HepG2 (cell line): ENCODE data around the gene MEAF6. TPM values are rescaled to one million over a fixed set of nuclear protein-coding genes. Genes with fewer than 3 reads are reported as not detected.

ENCODE experiments used
- ATAC-seq: fragments of 200-7000 bp; cut with Tn5 transposase; 3 replicates; pipeline ENCODE4 v1.9.1; 2020; ENCODE audit warnings: mild to moderate bottlenecking, moderate library complexity
- BruUV-seq: library from RNA; stranded (reverse); fragments of 400-500 nt; replicated peaks from 2 replicates; lab custom pipeline; 2021; lab: Mats Ljungman, UMichigan
- CTCF ChIA-PET: fragments of 300-600 bp; formaldehyde crosslinking; extraction: SDS; loops from one replicate; lab custom pipeline; 2021; ENCODE audit warnings: low total read pairs, inconsistent platforms, low intra/inter-chr PET ratio; lab: Yijun Ruan, JAX
- POLR2A ChIA-PET: fragments of 350-600 bp; sonication (Branson Sonifier 250); formaldehyde crosslinking; loops from one replicate; lab custom pipeline; 2020; ENCODE audit warnings: antibody characterized with exemption, inconsistent platforms; lab: Yijun Ruan, JAX
- DNase-seq: peaks from one replicate; pipeline ENCODE4 v3.0.0-alpha.2; 2015; ENCODE audit warnings: low spot score
- FAIRE-seq: peaks from 3 replicates; lab custom pipeline; 2011; peaks lifted over from hg19 to GRCh38; lab: Jason Lieb, UNC
- H2AFZ ChIP-seq: one replicate; pipeline ENCODE4 v1.6.1; 2011; ENCODE audit warnings: low read length, inconsistent platforms
- H3K27ac ChIP-seq: fragments of 300-600 bp; 3 replicates; pipeline ENCODE4 v1.8.0; 2011; ENCODE audit warnings: mixed run types, mild to moderate bottlenecking, mixed read lengths, low read length, inconsistent platforms; ENCODE audit not compliant: insufficient read depth; ENCODE audit errors: extremely low read length
- H3K27me3 ChIP-seq, 2 experiments: fragments of 200-600 bp in 1 of 2; 2 replicates in 1 of 2; 3 replicates in 1 of 2; pipeline versions ENCODE4 v1.6.0 to v1.8.0; 2011; ENCODE audit warnings: low read length in 2 of 2, mild to moderate bottlenecking in 2 of 2, moderate library complexity in 2 of 2, inconsistent platforms in 1 of 2; ENCODE audit not compliant: insufficient read depth in 2 of 2, control insufficient read depth in 1 of 2
- H3K36me3 ChIP-seq, 2 experiments: fragments of 200-600 bp in 1 of 2; replicated peaks in 1 of 2; 2 replicates in 1 of 2; 3 replicates in 1 of 2; pipeline versions ENCODE4 v1.5.1 to v1.8.0; 2011; ENCODE audit warnings: low read length in 2 of 2, inconsistent platforms in 1 of 2; ENCODE audit not compliant: insufficient read depth in 2 of 2, control insufficient read depth in 1 of 2
- H3K4me1 ChIP-seq: 2 replicates; pipeline ENCODE4 v1.5.1; 2012; ENCODE audit warnings: low read length, inconsistent platforms; ENCODE audit not compliant: insufficient read depth
- H3K4me2 ChIP-seq: 2 replicates; pipeline ENCODE4 v1.6.0; 2011; ENCODE audit warnings: low read depth, low read length, inconsistent platforms
- H3K4me3 ChIP-seq, 3 experiments: fragments of 200-600 bp in 1 of 3; sonication (generic), shearing (Covaris generic) in 1 of 3; replicated peaks in 1 of 3; 2 replicates each; pipeline ENCODE4 v1.5.1; 2011 to 2016; ENCODE audit warnings: low read length in 3 of 3, inconsistent platforms in 2 of 3, low read depth in 2 of 3, mild to moderate bottlenecking in 2 of 3, control low read depth in 1 of 3, mixed read lengths in 1 of 3; ENCODE audit not compliant: insufficient read depth in 1 of 3
- H3K79me2 ChIP-seq: one replicate; pipeline ENCODE4 v1.6.1; 2011; ENCODE audit warnings: low read length, inconsistent platforms; ENCODE audit not compliant: insufficient read depth
- H3K9ac ChIP-seq: 2 replicates; pipeline ENCODE4 v1.6.0; 2011; ENCODE audit warnings: mild to moderate bottlenecking, low read depth, low read length, inconsistent platforms; ENCODE audit not compliant: insufficient read depth
- H3K9me3 ChIP-seq: 2 replicates; pipeline ENCODE4 v1.5.1; 2012; ENCODE audit warnings: mild to moderate bottlenecking, low read length
- H4K20me1 ChIP-seq: 2 replicates; pipeline ENCODE4 v1.6.0; 2011; ENCODE audit warnings: inconsistent platforms, mild to moderate bottlenecking, low read length, moderate library complexity; ENCODE audit not compliant: insufficient read depth
- ASH2L ChIP-seq: fragments of 300-600, 200-600 bp; sonication (generic); IDR thresholded peaks from 2 replicates; pipeline ENCODE4 v1.7.0; 2017; ENCODE audit warnings: low read depth, mild to moderate bottlenecking, moderate library complexity, mixed read lengths, low read length; ENCODE audit not compliant: insufficient read length
- ATF2 ChIP-seq: sonication (generic); formaldehyde crosslinking; IDR thresholded peaks from 2 replicates; pipeline ENCODE4 v1.4.0; 2020; ENCODE audit warnings: missing genetic modification reagents
- BRF2 ChIP-seq: sonication (generic); formaldehyde crosslinking; IDR thresholded peaks from 2 replicates; pipeline ENCODE4 v1.8.1; 2022; ENCODE audit warnings: mild to moderate bottlenecking, missing genetic modification reagents
- HDAC2 ChIP-seq: sonication (generic); formaldehyde crosslinking; IDR thresholded peaks from 2 replicates; pipeline ENCODE4 v1.4.0; 2020; ENCODE audit warnings: missing genetic modification reagents
- HOXA9 ChIP-seq: sonication (generic); formaldehyde crosslinking; IDR thresholded peaks from 2 replicates; pipeline ENCODE4 v1.8.1; 2022; ENCODE audit warnings: missing genetic modification reagents, mild to moderate bottlenecking, moderate library complexity, borderline replicate concordance
- MBD4 ChIP-seq: IDR thresholded peaks from 2 replicates; pipeline ENCODE4 v1.6.1; 2012; ENCODE audit warnings: low read length, inconsistent platforms, borderline replicate concordance
- MBNL3 ChIP-seq: fragments of 250-450 bp; sonication (Bioruptor Pico); conservative IDR thresholded peaks from 2 replicates; pipeline ENCODE4 v1.8.0; 2022; ENCODE audit warnings: mild to moderate bottlenecking, inconsistent platforms
- SRSF1 ChIP-seq: fragments of 200-400 bp; formaldehyde crosslinking; optimal IDR thresholded peaks from 2 replicates; pipeline ENCODE3; 2017; ENCODE audit warnings: mild to moderate bottlenecking, low read depth, low read length, moderate library complexity
- STAT6 ChIP-seq: sonication (generic); formaldehyde crosslinking; IDR thresholded peaks from 2 replicates; pipeline ENCODE4 v1.4.0; 2020; ENCODE audit warnings: missing genetic modification reagents, mild to moderate bottlenecking, borderline replicate concordance
- ZC3H4 ChIP-seq: sonication (generic); formaldehyde crosslinking; IDR thresholded peaks from 2 replicates; pipeline ENCODE4 v1.4.0; 2020; ENCODE audit warnings: missing genetic modification reagents, borderline replicate concordance
- ZNF20 ChIP-seq: sonication (generic); formaldehyde crosslinking; IDR thresholded peaks from 2 replicates; pipeline ENCODE4 v1.4.0; 2020; ENCODE audit warnings: mild to moderate bottlenecking, moderate library complexity, missing genetic modification reagents
- ZNF547 ChIP-seq: sonication (generic); formaldehyde crosslinking; IDR thresholded peaks from 2 replicates; pipeline ENCODE4 v1.5.1; 2020; ENCODE audit warnings: mild to moderate bottlenecking, missing genetic modification reagents
- ZNF740 ChIP-seq: sonication (generic); formaldehyde crosslinking; IDR thresholded peaks from 2 replicates; pipeline ENCODE4 v1.4.0; 2020; ENCODE audit warnings: missing genetic modification reagents
- WGBS: methylation state at CpG from one replicate; pipeline ENCODE4 v1.1.6; 2017; ENCODE audit warnings: low lambda C conversion rate; 5-methylcytosine and 5-hydroxymethylcytosine counted together
- in situ Hi-C: cut with HindIII; loops from 2 replicates; pipeline ENCODE4 v1.10.0; 2017; ENCODE audit warnings: low pct_unique_long_range_greater_than_20kb; ENCODE audit not compliant: extremely low pct_ligation_motif_present
- intact Hi-C: fragments of 100-400 bp; cut with micrococcal nuclease; formaldehyde crosslinking; loops from one replicate; pipeline ENCODE4 v1.10.0; 2022; ENCODE audit not compliant: unreplicated experiment
- polyA plus RNA-seq, 8 experiments: library from polyadenylated mRNA; depleted of rRNA in 3 of 8; stranded (reverse) in 7 of 8; unstranded in 1 of 8; fragments of >200 nt; fragmentation: Illumina TruSeq in 4 of 8; extraction: Trizol in 4 of 8; gene quantifications; 2 replicates each; pipeline versions ENCODE4 v1.2.1 to v1.2.3, GENCODE V29; 2011 to 2016; ENCODE audit warnings: low read depth in 4 of 8, missing spikeins in 1 of 8, mixed read lengths in 1 of 8; ENCODE audit not compliant: insufficient read depth in 1 of 8
- total RNA-seq, 5 experiments: library from RNA; depleted of rRNA; stranded (reverse); fragments of >200 nt; fragmentation: Illumina TruSeq; extraction: Trizol; gene quantifications; 2 replicates each; pipeline ENCODE4 v1.2.3, GENCODE V29; 2016; ENCODE audit warnings: low read depth in 1 of 5
- TF ChIP-seq, protein P1 (sequence below): sonication (generic); formaldehyde crosslinking; IDR thresholded peaks from 2 replicates; pipeline ENCODE4 v1.4.0; 2020; ENCODE audit warnings: missing genetic modification reagents

The MEAF6 gene
- total and polyA plus RNA-seq, 2 of the 13 experiments (the other 11 are each of a cell fraction or from before 2014, with no cell fraction given), result 29.5 to 45.6 TPM

GRCh38 chr1:37514350-37515184 is at the start of gene MEAF6 (continued):
- no peak for TF ChIP-seq ATF2 (CRISPR knock-in tag)
- TF ChIP-seq, protein P1, sequence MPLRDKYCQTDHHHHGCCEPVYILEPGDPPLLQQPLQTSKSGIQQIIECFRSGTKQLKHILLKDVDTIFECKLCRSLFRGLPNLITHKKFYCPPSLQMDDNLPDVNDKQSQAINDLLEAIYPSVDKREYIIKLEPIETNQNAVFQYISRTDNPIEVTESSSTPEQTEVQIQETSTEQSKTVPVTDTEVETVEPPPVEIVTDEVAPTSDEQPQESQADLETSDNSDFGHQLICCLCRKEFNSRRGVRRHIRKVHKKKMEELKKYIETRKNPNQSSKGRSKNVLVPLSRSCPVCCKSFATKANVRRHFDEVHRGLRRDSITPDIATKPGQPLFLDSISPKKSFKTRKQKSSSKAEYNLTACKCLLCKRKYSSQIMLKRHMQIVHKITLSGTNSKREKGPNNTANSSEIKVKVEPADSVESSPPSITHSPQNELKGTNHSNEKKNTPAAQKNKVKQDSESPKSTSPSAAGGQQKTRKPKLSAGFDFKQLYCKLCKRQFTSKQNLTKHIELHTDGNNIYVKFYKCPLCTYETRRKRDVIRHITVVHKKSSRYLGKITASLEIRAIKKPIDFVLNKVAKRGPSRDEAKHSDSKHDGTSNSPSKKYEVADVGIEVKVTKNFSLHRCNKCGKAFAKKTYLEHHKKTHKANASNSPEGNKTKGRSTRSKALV (CRISPR knock-in tag), result peak; percentile 75; the same call in 1 of the 2 replicates
- no peak for TF ChIP-seq MBD4
- peak; percentile 89 for TF ChIP-seq ASH2L
- peak; percentile 53; the same call in 1 of the 2 replicates for TF ChIP-seq HDAC2
- TF ChIP-seq HOXA9 (CRISPR knock-in tag), result no peak

- Histone ChIP-seq H3K27me3 (no peaks in the 10 kb centered on the region), H3K79me2 (no peaks in the 10 kb centered on the region), H2AFZ (no peak overlapping the region), H3K4me2 (no peak overlapping the region), H3K9ac (no peak overlapping the region), H3K27ac (no peak overlapping the region), H3K4me1 (peaks cover 46% of the 10 kb centered on the region), H3K36me3 (peaks cover 9 to 29% of the 10 kb centered on the region in 2 experiments; a peak in 4 of 5 replicates), H3K9me3 (no peaks in the 10 kb centered on the region), H4K20me1 (no peaks in the 10 kb centered on the region), H3K4me3 (no peak overlapping the region)
- ChIA-PET POLR2A (interaction anchor here (1.4 kb wide), 1 partner anchor 48 kb away, joined by 3 read pairs; no protein-coding TSS in a partner anchor), CTCF (no interaction called here)
- TF ChIP-seq ZNF740 (no peak), SRSF1 (no peak), ZNF547 (no peak), ZNF20 (CRISPR knock-in tag) (no peak), ZC3H4 (CRISPR knock-in tag) (no peak), MBNL3 (CRISPR knock-in tag) (no peak), BRF2 (CRISPR knock-in tag) (no peak), STAT6 (CRISPR knock-in tag) (no peak)
- DNase-seq, result no peak
- no peak for FAIRE-seq
- ATAC-seq, result no peak
- BruUV-seq, result no TSS peak
- 90% methylated on average over 1 of the region's 1 CpG for WGBS
- intact Hi-C loops, result no loop called here
- in situ Hi-C loops, result no loop called here
Measured at GRCh38 chr1:37562984-37563383, 48.4 kb upstream of the MEAF6 start.
